Measurements from ENCODE around the gene TENM4.

The TENM4 gene

GRCh38 chr11:79388201-79388600 is 52.6 kb downstream of the TENM4 start:
- TF ChIP-seq SIN3A (IDR thresholded peaks at IDR 0.05; ENCODE audit: borderline replicate concordance, insufficient read depth, low read length) (no peak), FOXP2 (optimal IDR thresholded peaks at IDR 0.05; ENCODE audit: borderline replicate concordance, extremely low read depth, extremely low read length, insufficient read depth) (no peak), POLR2AphosphoS5 (IDR thresholded peaks at IDR 0.05; ENCODE audit: low read depth, low read length) (no peak), REST (IDR thresholded peaks at IDR 0.05; ENCODE audit: insufficient read depth in 1 of 2, low read depth in 2 of 2, low read length in 2 of 2) (no peak), TAF1 (IDR thresholded peaks at IDR 0.05; ENCODE audit: borderline replicate concordance, insufficient read depth, low read length) (no peak)

- TF ChIP-seq TAF1 (IDR thresholded peaks at IDR 0.05; ENCODE audit: borderline replicate concordance, insufficient read depth, low read length), result no peak
- TF ChIP-seq FOXP2 (optimal IDR thresholded peaks at IDR 0.05; ENCODE audit: borderline replicate concordance, extremely low read depth, extremely low read length, insufficient read depth), result no peak
- TF ChIP-seq POLR2AphosphoS5 (IDR thresholded peaks at IDR 0.05; ENCODE audit: low read depth, low read length), result no peak
- no peak for TF ChIP-seq SIN3A (IDR thresholded peaks at IDR 0.05; ENCODE audit: borderline replicate concordance, insufficient read depth, low read length)
- TF ChIP-seq REST (IDR thresholded peaks at IDR 0.05; ENCODE audit: insufficient read depth in 1 of 2, low read depth in 2 of 2, low read length in 2 of 2), result no peak
Measured at GRCh38 chr11:79383874-79384273, 57.0 kb downstream of the TENM4 start.

- TF ChIP-seq REST (IDR thresholded peaks at IDR 0.05; ENCODE audit: insufficient read depth in 1 of 2, low read depth in 2 of 2, low read length in 2 of 2), result no peak
Measured at GRCh38 chr11:79382301-79383050, 58.4 kb downstream of the TENM4 start.

GRCh38 chr11:79381036-79381435 is 59.8 kb downstream of the TENM4 start:
- no peak for TF ChIP-seq POLR2AphosphoS5 (IDR thresholded peaks at IDR 0.05; ENCODE audit: low read depth, low read length)
- no peak for TF ChIP-seq REST (IDR thresholded peaks at IDR 0.05; ENCODE audit: insufficient read depth in 1 of 2, low read depth in 2 of 2, low read length in 2 of 2)
- TF ChIP-seq TAF1 (IDR thresholded peaks at IDR 0.05; ENCODE audit: borderline replicate concordance, insufficient read depth, low read length), result no peak
- TF ChIP-seq SIN3A (IDR thresholded peaks at IDR 0.05; ENCODE audit: borderline replicate concordance, insufficient read depth, low read length), result no peak
- no peak for TF ChIP-seq FOXP2 (optimal IDR thresholded peaks at IDR 0.05; ENCODE audit: borderline replicate concordance, extremely low read depth, extremely low read length, insufficient read depth)

GRCh38 chr11:79377406-79377805 is 63.4 kb downstream of the TENM4 start:
- no peak for TF ChIP-seq POLR2AphosphoS5 (IDR thresholded peaks at IDR 0.05; ENCODE audit: low read depth, low read length)
- TF ChIP-seq SIN3A (IDR thresholded peaks at IDR 0.05; ENCODE audit: borderline replicate concordance, insufficient read depth, low read length), result no peak
- no peak for TF ChIP-seq FOXP2 (optimal IDR thresholded peaks at IDR 0.05; ENCODE audit: borderline replicate concordance, extremely low read depth, extremely low read length, insufficient read depth)
